ENCODE measurements around the gene ATRX. TPM values are rescaled to one million over a fixed set of nuclear protein-coding genes. Genes with fewer than 3 reads are reported as not detected.
"Not testable (repeated sequence)": the region's sequence is repeated elsewhere in the genome, so short reads cannot be mapped to it uniquely, and the experiment has no call there.

The ATRX gene
- polyA plus RNA-seq, 1 experiment: 20.6 TPM

DNA sequence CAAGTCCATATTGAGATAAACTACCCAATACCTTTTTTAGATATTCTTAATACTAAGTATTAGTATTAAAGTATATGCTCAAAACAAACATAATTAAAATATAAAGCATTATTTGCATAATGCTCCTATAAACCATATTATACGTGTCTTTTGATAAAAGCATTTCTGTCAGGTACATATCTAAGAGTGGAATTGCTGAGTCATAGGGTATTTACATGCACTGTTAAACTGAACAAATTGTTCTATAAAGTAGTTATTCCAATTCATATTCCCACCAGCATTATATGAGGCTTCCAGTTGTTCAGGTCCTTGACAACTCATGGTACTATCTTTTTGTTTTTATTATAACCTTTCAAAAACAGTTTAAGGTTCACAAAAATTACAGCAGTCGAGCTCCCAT, 224.6 kb downstream of the ATRX start:
- no peak for TF ChIP-seq CTCF (IDR thresholded peaks at IDR 0.05; ENCODE audit: insufficient read depth, low read depth, low read length)
- ChIA-PET CTCF (no interaction called here), POLR2A (no interaction called here)
- no peak for DNase-seq (ENCODE audit: low read depth)
- no peaks in the 10 kb centered on the region for H3K36me3 ChIP-seq (ENCODE audit: control insufficient read depth, insufficient read depth, low read length)
- H3K4me3 ChIP-seq (ENCODE audit: low read depth, low read length): no peak overlapping the region
- H3K27me3 ChIP-seq (ENCODE audit: control insufficient read depth, insufficient read depth, low read length): no peaks in the 10 kb centered on the region

- DNase-seq (ENCODE audit: low read depth): no peak
- H3K27me3 ChIP-seq (ENCODE audit: control insufficient read depth, insufficient read depth, low read length): no peaks in the 10 kb centered on the region
- TF ChIP-seq CTCF (IDR thresholded peaks at IDR 0.05; ENCODE audit: insufficient read depth, low read depth, low read length): no peak
- no peak overlapping the region for H3K4me3 ChIP-seq (ENCODE audit: low read depth, low read length)
- ChIA-PET CTCF (no interaction called here), POLR2A (no interaction called here)
- H3K36me3 ChIP-seq (ENCODE audit: control insufficient read depth, insufficient read depth, low read length): no peaks in the 10 kb centered on the region
These were observed 229.7 kb downstream of the ATRX start for GRCh38 chrX:77556276-77556675.

DNA sequence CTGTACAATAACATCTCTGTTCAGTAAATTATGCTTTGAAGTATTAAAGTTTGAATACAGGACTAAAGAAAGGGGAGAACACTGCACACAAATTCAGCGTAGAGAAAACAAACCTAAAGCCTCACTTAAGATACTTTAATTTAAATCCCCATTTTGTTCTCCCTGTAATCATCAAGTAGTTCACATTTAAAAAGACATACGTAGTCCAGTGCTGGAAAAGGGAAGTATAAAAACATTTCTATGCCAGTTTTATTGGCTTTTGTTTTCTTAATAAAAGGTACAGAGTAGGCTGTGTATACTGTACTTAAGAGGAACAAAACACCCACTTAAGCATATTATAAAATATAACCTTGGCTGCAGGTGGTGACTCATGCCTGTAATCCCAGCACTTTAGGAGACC, 237.3 kb downstream of the ATRX start:
- H3K4me3 ChIP-seq (ENCODE audit: low read depth, low read length): no peak overlapping the region
- no peak for TF ChIP-seq CTCF (IDR thresholded peaks at IDR 0.05; ENCODE audit: insufficient read depth, low read depth, low read length)
- H3K27me3 ChIP-seq (ENCODE audit: control insufficient read depth, insufficient read depth, low read length): no peaks in the 10 kb centered on the region
- no peaks in the 10 kb centered on the region for H3K36me3 ChIP-seq (ENCODE audit: control insufficient read depth, insufficient read depth, low read length)
- POLR2A ChIA-PET: no interaction called here
- CTCF ChIA-PET: no interaction called here
- DNase-seq (ENCODE audit: low read depth): no peak

GRCh38 chrX:77539778-77540177, 246.2 kb downstream of the ATRX start:
- POLR2A ChIA-PET; H3K36me3 ChIP-seq (ENCODE audit: control insufficient read depth, insufficient read depth, low read length); CTCF ChIA-PET; H3K4me3 ChIP-seq (ENCODE audit: low read depth, low read length); H3K27me3 ChIP-seq (ENCODE audit: control insufficient read depth, insufficient read depth, low read length); DNase-seq (ENCODE audit: low read depth): not testable (repeated sequence)

DNA sequence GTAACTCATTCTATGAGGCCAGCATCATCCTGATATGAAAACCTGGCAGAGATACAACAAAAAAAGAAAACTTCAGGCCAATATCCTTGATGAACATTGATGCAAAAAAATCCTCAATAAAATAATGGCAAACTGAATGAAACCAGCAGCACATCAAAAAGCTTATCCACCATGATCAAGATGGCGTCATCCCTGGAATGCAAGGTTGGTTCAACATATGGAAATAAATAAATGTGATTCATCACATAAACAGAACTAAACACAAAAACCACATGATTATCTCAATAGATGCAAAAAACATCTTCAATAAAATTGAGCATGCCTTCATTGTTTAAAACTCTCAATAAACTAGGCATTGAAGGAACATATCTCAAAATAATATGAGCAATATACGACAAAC, 254.8 kb downstream of the ATRX start:
- H3K4me3 ChIP-seq (ENCODE audit: low read depth, low read length); POLR2A ChIA-PET; H3K36me3 ChIP-seq (ENCODE audit: control insufficient read depth, insufficient read depth, low read length); CTCF ChIA-PET; H3K27me3 ChIP-seq (ENCODE audit: control insufficient read depth, insufficient read depth, low read length); DNase-seq (ENCODE audit: low read depth): not testable (repeated sequence)

DNA sequence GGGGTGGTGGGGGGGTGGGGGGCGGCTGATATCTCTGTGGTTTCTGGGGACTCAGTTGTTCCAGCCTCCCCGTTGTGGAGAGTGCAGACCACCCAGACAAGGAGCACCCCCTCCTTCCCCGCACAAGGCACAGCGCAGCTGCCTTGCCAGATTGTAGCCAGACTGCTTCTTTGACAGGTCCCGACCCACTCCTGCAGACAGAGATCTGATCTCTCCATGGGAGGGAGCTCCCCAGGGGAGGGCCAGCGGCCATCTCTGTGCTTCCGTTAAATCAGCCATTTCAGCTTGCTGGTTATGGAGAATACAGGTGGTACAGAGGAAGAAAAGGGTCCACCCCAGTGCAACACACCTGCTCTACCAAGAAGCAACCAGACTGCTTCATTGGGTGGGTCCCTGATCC, 258.0 kb downstream of the ATRX start:
- POLR2A ChIA-PET: no interaction called here
- CTCF ChIA-PET: no interaction called here
- TF ChIP-seq CTCF (IDR thresholded peaks at IDR 0.05; ENCODE audit: insufficient read depth, low read depth, low read length): no peak
- H3K36me3 ChIP-seq (ENCODE audit: control insufficient read depth, insufficient read depth, low read length): no peaks in the 10 kb centered on the region
- H3K27me3 ChIP-seq (ENCODE audit: control insufficient read depth, insufficient read depth, low read length): no peaks in the 10 kb centered on the region
- no peak for DNase-seq (ENCODE audit: low read depth)
- no peak overlapping the region for H3K4me3 ChIP-seq (ENCODE audit: low read depth, low read length)

Data from BJ (cell line).